HG02970 (cell line): ENCODE data around the gene PRSS33.

Source experiments
- ATAC-seq: cut with Tn5 transposase; IDR thresholded peaks from one replicate; pipeline ENCODE4 v1.9.1; 2021; ENCODE audit warnings: mild to moderate bottlenecking, moderate library complexity, moderate number of reproducible peaks; ENCODE audit not compliant: unreplicated experiment, low FRiP score

PRSS33 gene

GRCh38 chr16:2803545-2804195 is 16.3 kb upstream of the PRSS33 start:
- ATAC-seq, result no peak

GRCh38 chr16:2799859-2800226 is 12.5 kb upstream of the PRSS33 start:
- ATAC-seq, result no peak

DNA sequence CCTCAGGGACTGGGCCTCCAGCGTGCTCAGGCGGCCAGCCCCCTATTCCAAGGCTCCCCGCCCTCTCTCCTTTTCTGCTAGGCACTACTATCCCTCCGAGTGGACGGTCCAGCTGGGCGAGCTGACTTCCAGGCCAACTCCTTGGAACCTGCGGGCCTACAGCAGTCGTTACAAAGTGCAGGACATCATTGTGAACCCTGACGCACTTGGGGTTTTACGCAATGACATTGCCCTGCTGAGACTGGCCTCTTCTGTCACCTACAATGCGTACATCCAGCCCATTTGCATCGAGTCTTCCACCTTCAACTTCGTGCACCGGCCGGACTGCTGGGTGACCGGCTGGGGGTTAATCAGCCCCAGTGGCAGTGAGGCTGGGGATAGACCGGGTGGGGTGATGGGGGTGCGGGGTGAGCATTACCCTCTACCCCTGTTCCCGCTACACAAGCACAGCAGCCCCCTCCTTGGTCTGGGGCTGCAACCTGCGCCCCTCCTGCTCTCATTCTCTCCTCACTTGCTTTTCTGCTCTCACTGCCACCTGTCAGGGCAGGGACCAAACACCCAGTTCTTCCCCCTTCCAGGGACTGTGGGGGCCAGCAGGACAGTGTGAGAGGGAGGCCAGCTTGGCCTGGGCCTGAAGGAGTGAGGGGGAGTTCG is 12.0 kb upstream of the PRSS33 start:
- no peak for ATAC-seq

- ATAC-seq, result no peak
Measured at GRCh38 chr16:2798723-2799204, 11.4 kb upstream of the PRSS33 start.

GRCh38 chr16:2795395-2796143 is 8.2 kb upstream of the PRSS33 start:
- ATAC-seq, result no peak

DNA sequence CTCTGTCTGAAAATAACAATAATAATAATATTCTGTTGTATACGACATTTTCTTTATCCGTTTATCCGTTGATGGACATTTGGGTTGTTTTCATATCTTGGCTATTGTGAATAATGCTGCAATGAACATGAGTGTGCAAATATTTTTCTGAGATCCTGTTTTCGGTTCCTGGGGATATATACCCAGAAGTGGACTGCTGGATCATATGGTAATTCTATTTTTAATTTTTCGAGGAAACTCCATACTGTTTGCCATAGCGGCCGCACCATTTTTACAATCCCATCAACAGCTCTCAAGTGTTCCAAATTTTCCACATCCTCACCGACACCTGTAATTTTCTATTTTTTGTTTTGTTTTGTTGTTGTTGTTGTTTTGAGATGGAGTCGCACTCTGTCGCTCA is 5.6 kb upstream of the PRSS33 start:
- no peak for ATAC-seq

DNA sequence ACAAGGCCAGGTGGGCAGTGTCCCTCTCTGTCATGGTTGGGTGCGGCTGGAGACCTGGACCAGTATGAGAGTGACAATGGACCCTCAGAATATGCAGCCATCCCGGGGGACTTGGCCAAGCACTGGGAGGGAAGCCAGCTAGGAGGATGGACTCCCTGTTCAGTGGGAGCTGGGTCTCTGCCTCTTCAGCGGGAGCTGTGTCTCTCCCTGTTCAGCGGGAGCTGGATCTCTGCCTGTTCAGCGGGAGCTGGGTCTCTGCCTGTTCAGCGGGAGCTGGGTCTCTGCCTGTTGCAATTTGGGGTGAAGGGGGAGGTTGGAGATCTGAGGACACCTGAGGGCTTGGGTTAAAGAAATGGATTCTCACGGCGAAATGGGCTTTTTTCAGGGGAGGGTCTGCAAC is 3.8 kb upstream of the PRSS33 start:
- no peak for ATAC-seq

GRCh38 chr16:2790631-2791030 is 3.3 kb upstream of the PRSS33 start:
- no peak for ATAC-seq

GRCh38 chr16:2787961-2788360 is 601 bp upstream of the PRSS33 start:
- no peak for ATAC-seq

GRCh38 chr16:2786826-2787151 is 571 bp downstream of the PRSS33 start:
- no peak for ATAC-seq

DNA sequence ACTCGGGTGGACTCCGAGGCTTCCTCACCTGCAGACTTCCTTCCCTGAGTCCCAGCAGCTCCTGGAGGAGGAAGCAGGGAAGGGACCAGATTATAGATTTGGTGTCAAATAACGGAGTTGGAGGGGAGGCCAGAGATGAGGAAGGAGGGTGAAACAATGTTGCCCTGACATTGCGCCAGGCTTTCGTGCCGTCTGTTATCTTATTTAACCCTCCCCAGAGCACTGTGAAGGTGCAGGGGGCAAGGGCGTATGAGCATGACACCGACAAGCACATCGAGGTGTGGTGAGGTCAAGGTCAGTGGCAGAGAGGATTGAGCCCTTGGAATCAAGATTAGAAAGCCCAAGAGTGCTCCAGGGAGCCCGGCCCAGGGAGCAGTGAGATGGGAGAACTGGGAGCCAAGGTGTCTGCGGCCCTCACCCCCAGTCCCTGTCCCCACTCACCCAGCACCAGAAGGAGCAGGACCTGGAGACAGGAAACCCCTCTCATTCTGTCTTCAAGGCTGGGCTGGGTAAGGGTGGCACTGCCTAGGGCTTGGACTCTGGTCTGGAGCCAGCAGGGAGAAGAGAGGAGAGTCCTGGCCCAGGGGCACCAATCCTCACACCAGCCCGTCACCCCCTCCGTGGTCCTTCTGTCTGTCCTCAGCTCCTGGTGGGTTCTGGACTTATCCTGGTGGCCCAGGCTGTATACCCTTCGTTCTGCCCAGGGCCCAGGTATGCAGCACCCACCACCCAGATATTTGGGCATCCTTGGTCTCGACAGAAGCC is 1.1 kb downstream of the PRSS33 start:
- no peak for ATAC-seq

- no peak for ATAC-seq
Measured at GRCh38 chr16:2785101-2785991, 2.0 kb downstream of the PRSS33 start.

GRCh38 chr16:2784358-2785100 is 2.8 kb downstream of the PRSS33 start:
- ATAC-seq, result no peak

- ATAC-seq, result no peak
Measured at GRCh38 chr16:2783581-2784357, 3.6 kb downstream of the PRSS33 start.

GRCh38 chr16:2782583-2783351 is 4.6 kb downstream of the PRSS33 start:
- ATAC-seq, result no peak

DNA sequence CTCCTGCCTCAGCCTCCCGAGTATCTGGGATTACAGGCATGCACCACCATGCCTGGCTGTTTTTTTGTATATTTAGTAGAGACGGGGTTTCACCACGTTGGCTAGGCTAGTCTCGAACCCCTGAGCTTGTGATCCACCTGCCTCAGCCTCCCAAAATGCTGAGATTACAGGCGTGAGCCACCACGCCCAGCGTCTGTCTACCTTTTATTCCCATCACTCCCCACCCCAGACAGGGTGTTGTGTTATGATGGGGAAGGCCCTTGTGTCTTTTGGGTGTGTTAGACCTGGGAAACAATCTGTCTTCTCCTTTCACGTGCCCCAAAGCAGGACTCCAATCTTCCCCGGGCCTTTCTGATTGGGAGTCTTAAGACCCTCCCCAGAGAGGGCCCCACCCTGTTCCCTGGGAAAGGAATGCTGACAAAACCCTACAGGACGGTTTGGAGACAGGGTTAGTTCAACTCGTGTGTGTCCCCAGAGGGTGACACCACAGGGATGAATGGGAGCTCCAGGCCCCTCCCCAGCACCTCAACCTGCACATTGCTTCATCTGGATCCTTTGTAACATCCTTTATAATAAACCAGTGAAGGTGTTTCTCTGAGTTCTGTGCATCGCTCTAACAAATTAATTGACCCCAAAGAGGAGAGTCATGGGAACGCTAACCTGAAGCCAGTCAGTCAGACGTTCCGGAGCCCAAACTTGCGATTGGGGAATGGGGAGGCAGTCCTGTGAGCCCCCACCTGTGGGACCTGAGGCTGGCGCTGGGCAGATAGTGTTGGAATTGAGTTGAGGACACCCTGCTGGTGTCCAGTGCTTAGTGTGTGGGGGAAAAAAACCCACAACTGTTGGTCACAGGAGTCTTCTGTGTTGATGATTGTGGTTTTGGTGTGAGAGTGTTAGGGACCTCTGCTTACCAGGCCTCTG is 7.1 kb downstream of the PRSS33 start:
- ATAC-seq, result no peak
